ENCODE measurements around the gene C19orf67.

Gene C19orf67

DNA sequence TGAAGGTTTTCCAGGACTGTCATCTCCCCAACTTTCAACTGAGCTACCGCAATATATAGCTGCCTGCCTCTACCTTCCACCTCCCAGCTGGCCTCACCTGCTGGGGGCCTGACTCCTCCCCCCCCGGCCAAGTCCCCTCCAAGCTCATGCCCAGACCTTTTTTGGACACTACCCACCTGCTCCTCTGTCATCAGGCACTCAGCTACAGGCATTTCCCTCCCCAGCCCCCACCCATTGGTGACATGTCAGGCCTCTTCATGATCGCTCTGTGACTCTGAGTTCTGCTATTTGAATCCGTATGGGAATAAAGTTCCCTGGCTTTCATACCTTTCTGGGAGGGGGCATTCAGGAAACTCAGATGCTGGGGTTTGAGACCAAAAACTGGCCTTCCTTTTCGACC lies 30.2 kb upstream of the C19orf67 start:
- TF ChIP-seq, protein P1, sequence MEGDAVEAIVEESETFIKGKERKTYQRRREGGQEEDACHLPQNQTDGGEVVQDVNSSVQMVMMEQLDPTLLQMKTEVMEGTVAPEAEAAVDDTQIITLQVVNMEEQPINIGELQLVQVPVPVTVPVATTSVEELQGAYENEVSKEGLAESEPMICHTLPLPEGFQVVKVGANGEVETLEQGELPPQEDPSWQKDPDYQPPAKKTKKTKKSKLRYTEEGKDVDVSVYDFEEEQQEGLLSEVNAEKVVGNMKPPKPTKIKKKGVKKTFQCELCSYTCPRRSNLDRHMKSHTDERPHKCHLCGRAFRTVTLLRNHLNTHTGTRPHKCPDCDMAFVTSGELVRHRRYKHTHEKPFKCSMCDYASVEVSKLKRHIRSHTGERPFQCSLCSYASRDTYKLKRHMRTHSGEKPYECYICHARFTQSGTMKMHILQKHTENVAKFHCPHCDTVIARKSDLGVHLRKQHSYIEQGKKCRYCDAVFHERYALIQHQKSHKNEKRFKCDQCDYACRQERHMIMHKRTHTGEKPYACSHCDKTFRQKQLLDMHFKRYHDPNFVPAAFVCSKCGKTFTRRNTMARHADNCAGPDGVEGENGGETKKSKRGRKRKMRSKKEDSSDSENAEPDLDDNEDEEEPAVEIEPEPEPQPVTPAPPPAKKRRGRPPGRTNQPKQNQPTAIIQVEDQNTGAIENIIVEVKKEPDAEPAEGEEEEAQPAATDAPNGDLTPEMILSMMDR (IDR thresholded peaks at IDR 0.05; ENCODE audit: control insufficient read depth, extremely low read depth, insufficient read depth) = no peak
- DNase-seq (ENCODE audit: low read depth) = no peak
- no peak overlapping the region for H3K4me3 ChIP-seq (ENCODE audit: low read depth, low read length)

DNA sequence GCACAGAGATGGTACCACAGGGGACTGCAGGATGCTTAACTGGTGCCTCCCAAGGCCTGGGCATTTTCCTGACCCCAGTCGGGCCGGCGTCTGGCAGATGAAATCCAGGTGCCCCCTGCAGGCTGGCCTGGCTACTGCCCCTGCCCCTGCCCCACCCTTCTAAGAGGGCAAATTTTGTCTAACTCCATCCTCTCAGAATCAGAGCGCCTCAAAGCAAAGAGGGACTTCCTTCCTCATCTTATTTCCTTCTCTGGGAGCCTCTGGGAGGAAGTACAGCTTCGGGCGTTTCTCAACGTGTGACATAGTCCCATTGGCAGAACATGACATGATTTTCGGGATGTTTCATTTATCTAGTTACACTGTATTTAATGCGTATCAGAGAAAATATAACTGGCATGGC lies 29.3 kb upstream of the C19orf67 start:
- no peak overlapping the region for H3K4me3 ChIP-seq (ENCODE audit: low read depth, low read length)
- TF ChIP-seq, protein P1 (IDR thresholded peaks at IDR 0.05; ENCODE audit: control insufficient read depth, extremely low read depth, insufficient read depth) = peak; percentile 40; the same call in 1 of the 2 replicates
- no peak for DNase-seq (ENCODE audit: low read depth)

- DNase-seq (ENCODE audit: low read depth) = no peak
- H3K4me3 ChIP-seq (ENCODE audit: low read depth, low read length) = no peak overlapping the region
- TF ChIP-seq, protein P1 (IDR thresholded peaks at IDR 0.05; ENCODE audit: control insufficient read depth, extremely low read depth, insufficient read depth) = no peak
Observed at GRCh38 chr19:14114439-14114838, 28.9 kb upstream of the C19orf67 start.

DNA sequence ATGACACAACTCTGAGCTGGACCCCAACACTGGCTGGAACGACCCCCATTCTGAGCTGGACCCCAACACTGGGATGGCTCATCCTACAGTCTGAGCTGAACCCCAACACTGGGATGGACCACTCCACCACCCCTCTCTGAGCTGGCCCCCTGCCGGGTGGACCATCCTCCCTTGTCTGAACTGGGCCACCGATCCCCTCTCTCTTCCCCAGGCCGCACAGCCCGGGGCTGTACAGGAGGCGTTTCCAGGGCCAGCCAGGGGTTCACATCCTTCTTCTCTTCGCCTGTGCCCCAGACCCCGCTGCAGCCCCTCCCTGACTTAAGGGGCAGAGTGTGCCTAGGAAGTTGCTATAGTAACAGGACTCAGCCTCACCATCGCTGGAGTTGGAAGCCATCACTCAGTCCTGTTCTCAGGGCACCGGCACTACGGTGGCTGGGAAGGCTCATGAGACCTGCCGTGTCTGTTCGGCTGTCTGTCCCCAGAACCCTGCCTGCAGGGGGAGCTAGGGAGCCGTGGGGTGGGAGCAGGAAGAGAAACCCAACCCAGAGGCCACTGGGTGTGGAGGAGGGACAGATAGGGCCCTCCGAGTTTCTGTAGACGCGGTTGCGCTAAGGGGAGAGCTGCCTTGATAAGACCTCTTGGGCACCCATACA lies 28.3 kb upstream of the C19orf67 start:
- DNase-seq (ENCODE audit: low read depth) = no peak
- no peak overlapping the region for H3K4me3 ChIP-seq (ENCODE audit: low read depth, low read length)
- TF ChIP-seq, protein P1 (IDR thresholded peaks at IDR 0.05; ENCODE audit: control insufficient read depth, extremely low read depth, insufficient read depth) = peak; percentile 36

GRCh38 chr19:14112809-14113385 lies 27.3 kb upstream of the C19orf67 start:
- TF ChIP-seq, protein P1 (IDR thresholded peaks at IDR 0.05; ENCODE audit: control insufficient read depth, extremely low read depth, insufficient read depth) = no peak
- H3K4me3 ChIP-seq (ENCODE audit: low read depth, low read length) = no peak overlapping the region
- no peak for DNase-seq (ENCODE audit: low read depth)

DNA sequence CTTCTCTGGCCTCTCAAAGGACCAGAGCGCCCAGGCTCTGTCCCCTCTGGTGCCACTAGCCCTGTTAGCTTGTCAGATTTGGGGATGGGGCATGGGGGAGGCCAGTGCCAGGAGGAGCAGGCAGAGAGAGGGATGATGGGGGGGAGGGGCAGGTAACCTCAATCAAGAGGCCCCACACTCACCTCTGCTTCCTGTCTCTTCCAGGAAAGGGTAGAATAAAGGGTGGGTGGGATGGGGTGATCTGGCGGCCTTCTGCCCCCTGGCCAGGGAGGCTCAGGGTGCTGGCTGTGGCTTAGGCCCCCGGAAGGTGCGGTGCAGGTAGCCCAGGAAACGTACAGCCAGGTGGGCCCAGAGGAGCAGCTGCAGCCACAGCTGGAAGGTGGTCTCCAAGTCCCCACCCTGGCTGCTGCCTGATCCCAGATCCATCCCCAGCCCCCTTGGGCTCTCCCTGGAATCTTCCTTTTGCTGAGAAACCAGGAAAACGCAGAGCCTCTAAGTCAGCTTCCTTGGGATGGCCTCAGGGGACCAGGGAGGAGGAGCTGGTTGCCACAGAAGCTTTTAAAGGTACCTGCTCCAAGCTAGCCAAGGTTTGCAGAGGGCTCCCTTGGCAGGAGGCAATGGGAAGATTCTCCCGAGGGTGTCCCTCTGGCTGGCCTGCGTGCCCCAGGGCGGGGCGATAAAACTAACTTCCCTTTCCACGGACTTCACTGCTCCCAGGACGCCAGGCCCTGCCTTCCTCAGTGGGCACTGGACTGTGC lies 26.6 kb upstream of the C19orf67 start:
- no peak for DNase-seq (ENCODE audit: low read depth)
- TF ChIP-seq, protein P1 (IDR thresholded peaks at IDR 0.05; ENCODE audit: control insufficient read depth, extremely low read depth, insufficient read depth) = no peak
- no peak overlapping the region for H3K4me3 ChIP-seq (ENCODE audit: low read depth, low read length)

Data from LNCaP clone FGC (cell line).